HG02943 (cell line): Measurements from ENCODE around the gene SLC49A3.
"Not testable (repeated sequence)": the region's sequence is repeated elsewhere in the genome, so short reads cannot be mapped to it uniquely, and the experiment has no call there.

Experiments used
- ATAC-seq: cut with Tn5 transposase; IDR thresholded peaks from one replicate; pipeline ENCODE4 v1.9.1; 2021; ENCODE audit warnings: mild to moderate bottlenecking, low read depth, moderate library complexity; ENCODE audit not compliant: unreplicated experiment

Gene SLC49A3

GRCh38 chr4:722169-722725, 33.3 kb upstream of the SLC49A3 start:
- ATAC-seq, result no peak

DNA sequence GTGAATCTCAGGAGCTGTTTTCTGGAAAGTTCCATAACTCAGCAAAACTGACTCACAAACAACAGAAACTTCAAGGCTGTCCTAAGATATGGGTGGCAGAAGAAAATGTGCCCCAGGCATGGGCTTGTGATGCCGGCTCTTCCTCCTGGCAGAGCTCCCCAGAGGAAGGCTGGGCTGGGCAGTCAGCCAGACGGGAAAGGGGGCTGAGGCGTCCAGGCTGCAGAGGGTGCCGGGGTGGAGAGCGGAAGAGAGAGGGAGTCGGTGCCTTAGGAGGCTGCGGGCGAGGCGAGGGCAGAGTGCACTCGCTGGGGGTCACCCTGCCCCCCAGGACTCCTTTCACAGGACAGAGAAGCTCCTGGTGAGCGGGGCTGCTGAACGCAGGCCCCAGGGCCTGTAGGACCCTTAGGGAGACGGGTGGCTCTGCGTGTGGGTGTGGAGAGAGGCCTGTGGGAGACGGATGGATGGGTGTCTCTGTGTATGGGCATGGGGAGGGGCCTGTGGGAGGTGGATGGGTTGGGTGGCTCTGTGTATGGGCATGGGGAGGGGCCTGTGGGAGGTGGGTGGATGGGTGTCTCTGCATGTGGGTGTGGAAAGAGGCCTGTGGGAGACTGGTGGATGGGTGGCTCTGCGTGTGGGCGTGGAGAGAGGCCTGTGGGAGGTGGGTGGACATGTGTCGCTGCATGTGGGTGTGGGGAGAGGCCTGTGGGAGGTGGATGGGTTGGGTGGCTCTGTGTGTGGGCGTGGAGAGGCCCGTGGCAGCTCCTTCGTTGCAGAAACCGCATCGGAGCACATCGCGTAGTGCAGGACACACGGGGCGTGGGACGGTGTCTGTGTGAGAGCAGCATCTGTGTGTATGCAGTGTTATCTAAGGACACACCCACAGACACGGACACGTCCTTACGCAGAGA, 32.6 kb upstream of the SLC49A3 start:
- no peak for ATAC-seq

DNA sequence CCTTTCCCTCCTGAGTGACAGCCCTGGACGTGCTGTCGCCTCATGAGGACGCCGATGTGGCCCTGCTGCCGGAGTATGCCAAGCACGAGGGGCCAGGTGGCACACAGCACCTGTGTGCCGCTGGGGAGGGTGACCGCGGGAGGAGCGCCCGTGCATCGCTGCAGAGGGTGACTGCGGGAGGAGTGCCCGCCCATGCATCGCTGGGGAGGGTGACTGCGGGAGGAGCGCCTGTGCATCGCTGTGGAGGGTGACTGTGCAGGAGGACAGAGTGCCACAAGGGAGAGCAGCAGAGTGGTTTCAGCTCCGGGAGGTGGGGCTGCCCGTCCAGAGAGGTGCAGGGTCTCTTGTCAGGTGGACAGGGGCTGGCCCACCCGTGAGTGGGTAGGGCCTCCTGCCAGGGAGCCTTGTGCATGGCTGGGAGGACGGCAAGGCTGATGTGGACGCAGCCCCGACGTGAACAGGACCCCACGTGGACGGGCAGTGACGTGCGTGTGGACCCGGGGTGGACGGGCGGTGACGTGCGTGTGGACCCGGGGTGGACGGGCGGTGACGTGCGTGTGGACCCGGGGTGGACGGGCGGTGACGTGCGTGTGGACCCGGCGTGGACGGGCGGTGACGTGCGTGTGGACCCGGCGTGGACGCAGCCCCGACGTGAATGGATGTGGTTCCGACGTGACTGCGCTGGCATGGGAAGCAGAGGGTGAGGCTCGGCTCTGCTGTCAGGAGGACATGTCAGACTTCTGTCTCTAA, 31.3 kb upstream of the SLC49A3 start:
- no peak for ATAC-seq

DNA sequence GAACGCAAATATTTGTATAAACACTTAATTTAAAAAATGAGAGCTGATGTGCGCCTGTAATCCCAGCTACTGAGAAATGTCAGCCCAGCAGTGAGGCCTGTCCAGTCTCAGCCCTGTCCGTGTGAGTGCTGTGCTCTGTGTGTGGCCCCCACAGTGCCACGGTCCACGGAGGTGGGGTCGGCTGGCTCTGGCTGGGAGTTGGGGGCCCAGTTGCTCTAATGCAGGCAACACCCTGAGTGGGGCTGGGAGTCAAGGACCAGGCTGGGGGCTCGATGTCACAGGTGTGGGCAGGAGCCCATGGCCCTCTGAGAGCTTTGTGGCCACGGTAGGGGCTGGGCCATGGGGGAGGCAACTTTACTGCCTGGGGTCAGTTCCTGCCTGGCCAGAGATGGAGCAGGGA, 29.5 kb upstream of the SLC49A3 start:
- ATAC-seq, result no peak

DNA sequence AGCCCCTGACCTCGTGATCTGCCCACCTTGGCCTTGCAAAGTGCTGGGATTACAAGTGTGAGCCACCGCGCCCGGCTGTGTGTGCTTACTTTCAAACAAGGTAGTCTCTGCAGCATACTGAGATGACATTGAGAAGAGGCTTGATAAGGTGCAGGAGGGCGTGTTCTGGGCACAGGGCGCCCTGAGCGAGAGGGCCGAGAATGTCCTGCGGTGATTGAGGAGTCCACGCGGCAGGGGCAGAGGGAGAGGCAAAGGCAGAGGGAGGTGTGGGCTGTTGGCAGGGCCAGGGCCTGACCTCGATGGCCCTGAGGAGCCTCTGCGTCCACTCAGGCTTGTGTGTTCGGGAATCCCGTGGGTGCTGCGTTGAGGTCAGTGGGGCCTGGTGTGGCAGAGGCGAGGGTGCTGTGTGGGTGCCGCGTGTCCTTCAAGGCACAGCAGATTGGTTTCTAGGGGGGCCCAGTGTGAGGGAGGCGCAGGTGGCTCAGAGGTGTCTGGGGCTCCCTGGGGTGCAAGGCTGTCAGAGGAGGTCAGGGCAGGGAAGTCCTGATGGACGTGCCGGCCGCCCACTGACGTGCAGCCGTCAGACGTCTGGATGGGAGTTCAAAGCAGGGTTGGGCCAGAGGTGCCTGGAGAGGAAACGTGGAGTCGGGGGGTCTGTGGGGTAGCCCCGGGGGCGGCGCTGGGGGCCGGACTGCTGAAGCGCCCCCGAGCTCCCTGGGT, 28.8 kb upstream of the SLC49A3 start:
- no peak for ATAC-seq

DNA sequence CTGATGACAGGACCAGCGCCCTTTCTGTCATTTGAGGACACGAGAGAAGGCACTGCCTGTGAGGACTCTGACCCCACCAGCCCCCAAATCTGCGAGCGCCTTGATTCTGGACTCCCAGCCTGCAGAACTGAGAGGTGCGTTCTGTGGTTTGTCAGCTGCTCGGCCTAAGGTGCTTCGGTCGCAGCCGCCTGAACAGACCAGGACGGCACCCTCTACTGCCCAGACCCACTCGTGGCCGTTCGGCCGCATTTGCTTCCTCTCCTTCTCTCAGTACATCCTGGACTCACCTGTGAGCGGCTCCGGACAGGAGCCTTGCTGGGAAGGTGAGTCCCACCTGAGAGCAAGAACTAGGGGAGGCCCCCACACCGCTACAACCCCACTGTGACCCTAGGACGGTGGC, 25.1 kb upstream of the SLC49A3 start:
- ATAC-seq, result no peak

GRCh38 chr4:712916-713632, 24.1 kb upstream of the SLC49A3 start:
- ATAC-seq, result no peak

DNA sequence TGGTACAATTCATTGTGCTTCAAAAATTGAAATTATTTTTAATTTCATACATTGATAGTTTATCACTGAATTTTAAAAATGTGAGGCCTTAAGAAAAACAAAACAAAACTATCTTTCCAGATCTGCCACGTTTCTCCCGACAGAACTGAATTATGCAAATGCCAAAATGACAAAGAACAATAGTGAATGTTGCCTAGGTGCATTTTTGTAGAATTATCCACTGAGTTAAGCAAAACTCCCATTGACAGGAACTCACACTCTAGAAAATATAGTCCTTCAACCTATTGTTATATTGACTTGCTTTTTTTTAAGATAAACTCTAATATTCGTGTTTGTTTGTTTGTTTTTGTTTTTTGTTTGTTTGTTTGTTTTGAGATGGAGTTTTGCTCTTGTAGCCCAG, 23.1 kb upstream of the SLC49A3 start:
- no peak for ATAC-seq

- ATAC-seq, result no peak
Observed at GRCh38 chr4:710916-711315, 22.0 kb upstream of the SLC49A3 start.

DNA sequence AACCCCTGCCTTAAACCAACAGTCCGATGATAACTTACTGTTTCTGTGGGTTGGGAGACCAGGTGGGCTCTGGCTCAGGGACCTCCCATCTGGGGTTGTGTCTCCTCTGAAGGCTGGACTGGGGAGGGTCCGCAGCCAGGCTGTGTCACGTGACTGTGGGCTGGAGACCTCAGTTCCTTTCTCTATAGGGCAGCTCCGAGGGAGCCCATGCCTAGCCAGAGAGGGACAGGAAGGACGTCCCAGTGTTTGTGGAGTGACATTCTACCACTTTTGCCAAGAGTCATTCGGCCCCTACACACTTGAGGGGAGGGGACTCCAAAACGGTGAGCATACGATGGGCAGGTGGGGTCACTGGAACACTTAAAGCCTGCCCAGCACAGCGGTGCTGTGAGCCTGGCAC, 21.2 kb upstream of the SLC49A3 start:
- no peak for ATAC-seq

DNA sequence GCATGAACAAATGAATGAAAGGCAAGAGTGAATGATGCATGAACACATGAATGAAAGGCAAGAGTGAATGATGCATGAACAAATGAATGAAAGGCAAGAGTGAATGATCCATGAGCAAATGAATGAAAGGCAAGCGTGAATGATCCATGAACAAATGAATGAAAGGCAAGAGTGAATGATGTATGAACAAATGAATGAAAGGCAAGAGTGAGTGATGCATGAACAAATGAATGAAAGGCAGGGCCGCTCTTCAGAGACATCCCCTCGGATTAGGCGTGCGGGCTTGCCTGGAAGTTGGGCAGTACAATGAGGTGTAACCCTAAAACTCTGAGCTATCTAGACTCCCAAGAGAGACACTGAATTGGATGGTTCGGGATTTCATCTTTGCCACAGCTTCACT, 20.4 kb upstream of the SLC49A3 start:
- ATAC-seq, result no peak

DNA sequence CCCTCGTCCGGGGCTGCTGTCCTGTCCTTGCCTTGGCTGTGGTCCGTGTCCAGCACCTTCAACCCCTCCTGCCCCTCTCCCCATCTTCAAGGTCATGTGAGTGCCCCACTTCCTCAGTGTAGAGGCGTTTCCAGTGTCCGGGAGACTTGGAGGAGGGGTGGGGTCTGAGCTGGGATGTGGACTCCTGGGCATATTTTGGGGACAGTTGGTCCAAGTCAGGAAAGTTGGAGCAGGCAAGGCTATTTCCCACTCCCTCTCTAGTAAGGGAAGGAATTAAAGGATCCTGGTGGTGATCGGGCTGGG, 19.6 kb upstream of the SLC49A3 start:
- ATAC-seq, result no peak

- no peak for ATAC-seq
Observed at GRCh38 chr4:707929-708630, 19.1 kb upstream of the SLC49A3 start.

DNA sequence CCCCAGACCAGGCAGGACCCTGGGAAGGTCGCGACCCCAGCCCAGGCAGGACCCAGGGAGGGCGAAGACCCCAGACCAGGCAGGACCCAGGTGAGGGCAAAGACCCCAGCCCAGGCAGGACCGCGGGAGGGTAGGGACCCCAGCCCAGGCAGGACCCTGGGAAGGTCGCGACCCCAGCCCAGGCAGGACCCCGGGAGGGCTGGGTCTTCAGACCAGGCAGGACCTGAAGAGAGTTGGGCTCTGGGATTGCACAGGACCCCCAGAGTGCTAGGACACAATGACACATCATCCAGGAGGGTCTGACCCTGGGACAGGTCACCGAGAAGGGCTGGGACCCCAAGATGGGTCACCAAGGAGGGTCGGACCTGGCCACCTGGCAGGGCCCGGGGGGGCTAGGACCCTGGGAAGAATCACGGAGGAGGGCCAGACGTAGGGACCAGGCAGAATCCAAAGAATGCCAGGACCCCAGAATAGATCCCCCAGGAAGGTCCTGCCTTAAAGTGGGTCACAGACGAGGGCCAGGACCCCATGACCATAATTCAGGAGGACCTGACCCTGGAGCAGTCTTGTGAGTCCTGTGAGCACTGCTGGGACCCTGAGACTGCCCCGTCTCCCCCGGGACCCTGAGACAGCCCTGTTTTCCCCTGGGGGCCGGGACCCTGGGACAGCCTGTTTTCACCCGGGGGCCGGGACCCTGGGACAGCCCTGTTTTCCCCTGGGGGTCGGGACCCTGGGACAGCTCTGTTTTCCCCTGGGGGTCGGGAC, 18.1 kb upstream of the SLC49A3 start:
- no peak for ATAC-seq

DNA sequence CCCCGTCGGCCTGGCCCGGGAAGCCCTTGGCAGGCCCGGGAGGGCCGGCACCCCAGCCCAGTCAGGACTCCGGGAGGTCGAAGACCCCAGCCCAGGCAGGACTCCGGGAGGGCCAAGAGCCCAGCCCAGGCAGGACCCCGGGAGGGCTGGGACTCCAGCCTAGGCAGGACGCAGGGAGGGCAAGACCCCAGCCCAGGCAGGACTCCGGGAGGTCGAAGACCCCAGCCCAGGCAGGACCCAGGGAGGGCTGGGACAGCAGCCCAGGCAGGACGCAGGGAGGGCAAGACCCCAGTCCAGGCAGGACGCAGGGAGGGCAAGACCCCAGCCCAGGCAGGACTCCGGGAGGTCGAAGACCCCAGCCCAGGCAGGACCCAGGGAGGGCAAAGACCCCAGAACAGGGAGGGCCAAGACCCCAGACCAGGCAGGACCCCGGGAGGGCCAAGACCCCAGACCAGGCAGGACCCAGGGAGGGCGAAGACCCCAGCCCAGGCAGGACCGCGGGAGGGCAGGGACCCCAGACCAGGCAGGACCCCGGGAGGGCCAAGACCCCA, 17.2 kb upstream of the SLC49A3 start:
- not testable (repeated sequence) for ATAC-seq

DNA sequence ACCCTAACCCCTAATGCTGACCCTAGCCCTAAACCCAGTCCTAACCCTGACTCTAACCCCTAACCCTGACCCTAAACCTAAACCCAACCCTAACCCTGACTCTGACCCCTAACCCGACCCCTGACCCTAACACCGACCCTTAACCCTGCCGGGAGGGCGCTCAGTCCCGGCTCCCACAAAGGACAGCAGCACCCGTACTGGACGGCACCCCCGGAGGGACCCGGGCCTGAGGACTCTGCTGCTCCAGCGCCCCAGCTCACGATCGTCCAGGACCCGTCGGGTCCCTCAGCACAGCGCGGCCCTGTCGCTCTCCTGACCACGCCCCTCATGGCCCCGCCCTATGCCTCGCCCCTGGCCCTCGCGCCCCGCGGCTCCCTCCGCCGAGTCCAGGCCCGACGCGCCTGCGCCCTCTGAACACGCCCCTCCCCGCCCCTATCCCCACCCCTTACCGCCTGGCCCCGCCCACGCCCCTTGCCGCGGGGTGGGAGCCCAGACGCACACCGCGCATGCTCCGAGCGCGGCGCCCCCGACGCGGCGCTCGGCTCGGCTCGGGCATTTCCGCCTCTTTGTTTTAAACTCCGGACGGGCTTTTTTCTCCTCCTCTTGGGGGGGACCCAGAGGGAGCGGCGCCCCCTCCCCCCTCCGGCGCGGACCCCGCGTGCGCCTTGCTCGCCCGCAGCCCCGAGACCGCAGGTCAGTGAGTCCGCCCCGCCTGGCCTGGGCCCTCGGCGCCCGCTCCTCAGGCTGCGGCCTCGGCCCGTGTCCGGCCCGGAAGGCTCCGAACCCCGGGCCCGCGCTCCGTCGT, 16.5 kb upstream of the SLC49A3 start, which contains the start of gene PCGF3:
Gene PCGF3, plus strand, starts transcription at position 555 of the 805 bp plus-strand sequence. CDS start 27,849 bp downstream, outside the sequence.
- ATAC-seq, result peak; percentile 94

DNA sequence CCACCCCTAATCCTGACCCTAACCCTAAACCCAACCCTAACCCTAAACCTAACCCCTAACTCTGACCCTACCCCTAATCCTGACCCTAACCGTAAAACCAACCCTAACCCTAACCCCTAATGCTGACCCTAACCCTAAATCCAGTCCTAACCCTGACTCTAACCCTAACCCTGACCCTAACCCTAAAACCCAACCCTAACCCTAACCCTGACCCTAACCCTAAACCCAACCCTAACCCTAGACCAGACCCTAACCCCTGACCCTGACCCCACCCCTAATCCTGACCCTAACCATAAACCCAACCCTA, 16.0 kb upstream of the SLC49A3 start:
- ATAC-seq, result no peak
